ENCODE measurements around the gene LUC7L2.
"Not testable (repeated sequence)": the region's sequence is repeated elsewhere in the genome, so short reads cannot be mapped to it uniquely, and the experiment has no call there.

LUC7L2 gene

DNA sequence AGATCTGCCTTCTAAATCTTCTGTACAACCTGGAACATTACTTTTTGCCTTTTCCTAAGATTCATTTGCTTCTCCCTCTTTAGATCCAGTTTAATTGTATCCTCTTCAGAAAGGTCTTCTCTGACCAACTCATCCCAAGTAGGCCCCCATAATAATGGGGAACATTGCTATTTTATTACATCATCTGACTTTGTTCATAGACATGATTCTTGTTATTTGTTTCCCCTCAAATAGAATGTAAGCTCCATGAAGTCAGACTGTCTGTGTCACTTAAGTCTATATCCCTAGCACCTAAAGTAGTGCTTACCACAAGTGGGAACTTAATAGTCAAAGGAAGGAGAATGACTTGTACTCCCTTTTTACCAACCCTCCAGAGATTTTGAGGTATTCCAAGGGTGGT is 37.5 kb downstream of the LUC7L2 start:
- no peak for DNase-seq

DNA sequence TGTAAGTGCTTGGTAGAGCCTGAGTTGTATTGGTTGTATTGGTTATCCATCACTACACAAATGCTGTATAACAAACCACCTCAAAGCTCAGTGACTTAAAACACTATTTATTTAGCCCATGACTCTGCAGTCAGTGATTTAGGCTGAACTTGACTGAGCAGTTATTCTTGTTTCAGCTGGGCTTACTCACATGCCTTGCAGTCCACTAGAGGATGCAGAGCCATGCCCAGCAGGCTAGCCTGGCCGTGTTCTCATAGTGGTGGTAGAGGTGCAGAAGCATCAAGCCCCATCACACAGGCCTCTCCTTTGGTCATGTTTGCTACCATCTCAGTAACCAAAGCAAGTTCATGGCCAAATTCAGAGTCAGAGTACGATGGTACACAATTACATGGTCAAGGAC is 43.9 kb downstream of the LUC7L2 start:
- no peak for DNase-seq

DNA sequence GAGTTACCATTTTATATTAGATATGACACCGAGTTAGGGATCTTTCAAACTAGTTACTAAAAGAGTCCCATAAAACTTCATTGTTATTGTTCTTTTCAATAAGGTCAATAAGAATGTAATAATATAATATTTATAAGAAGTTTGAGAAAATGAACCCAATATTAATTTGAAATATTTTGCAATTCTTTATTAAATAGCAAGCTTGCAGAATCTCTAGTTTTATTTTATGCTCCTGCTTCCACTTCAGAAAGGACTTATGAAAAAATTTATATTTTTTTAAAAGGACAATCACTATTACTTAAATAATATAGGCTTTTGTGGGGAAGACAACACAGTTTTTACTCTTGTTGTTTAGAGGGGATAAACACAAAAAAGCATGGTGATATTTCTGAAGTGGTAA is 47.9 kb downstream of the LUC7L2 start:
- DNase-seq = no peak

GRCh38 chr7:139414743-139415402 is 55.2 kb downstream of the LUC7L2 start:
- DNase-seq = not testable (repeated sequence)

- DNase-seq = no peak
Observed at GRCh38 chr7:139416405-139416804, 56.7 kb downstream of the LUC7L2 start.

DNA sequence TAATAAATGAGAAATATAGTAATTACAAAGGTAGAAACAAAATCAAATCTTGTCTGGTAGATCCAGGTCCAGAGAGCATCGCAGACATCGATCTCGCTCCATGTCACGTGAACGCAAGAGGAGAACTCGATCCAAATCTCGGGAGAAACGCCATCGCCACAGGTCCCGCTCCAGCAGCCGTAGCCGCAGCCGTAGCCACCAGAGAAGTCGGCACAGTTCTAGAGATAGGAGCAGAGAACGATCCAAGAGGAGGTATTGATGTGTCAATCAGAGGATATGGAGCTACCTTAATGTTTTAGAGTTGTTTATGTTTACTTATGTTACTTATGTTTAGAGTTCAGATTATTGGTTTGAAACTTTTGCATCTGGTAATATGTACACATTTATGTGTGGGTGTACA is 57.8 kb downstream of the LUC7L2 start:
- DNase-seq = no peak

DNA sequence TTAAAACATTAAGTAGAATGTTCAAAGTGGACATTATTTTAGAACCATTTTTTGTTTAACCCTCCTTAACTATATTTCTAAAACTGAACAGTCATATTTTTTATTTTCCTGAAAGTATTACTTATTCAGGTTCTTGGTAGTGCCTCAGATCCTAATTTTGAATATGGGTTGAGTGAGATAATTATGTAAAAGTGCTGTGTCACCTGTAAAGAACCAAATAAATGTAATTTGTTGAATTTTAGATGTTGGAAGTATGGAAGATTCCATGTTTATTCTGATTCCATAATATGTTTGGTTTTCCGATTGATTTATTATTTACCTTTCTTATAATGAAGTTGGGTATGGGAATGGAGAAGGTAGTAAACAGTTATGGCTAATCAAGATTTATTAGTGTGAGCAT is 61.4 kb downstream of the LUC7L2 start:
- no peak for DNase-seq

- no peak for DNase-seq
Observed at GRCh38 chr7:139422126-139422525, 62.4 kb downstream of the LUC7L2 start.

- no peak for DNase-seq
Observed at GRCh38 chr7:139423091-139423490, 63.4 kb downstream of the LUC7L2 start.

DNA sequence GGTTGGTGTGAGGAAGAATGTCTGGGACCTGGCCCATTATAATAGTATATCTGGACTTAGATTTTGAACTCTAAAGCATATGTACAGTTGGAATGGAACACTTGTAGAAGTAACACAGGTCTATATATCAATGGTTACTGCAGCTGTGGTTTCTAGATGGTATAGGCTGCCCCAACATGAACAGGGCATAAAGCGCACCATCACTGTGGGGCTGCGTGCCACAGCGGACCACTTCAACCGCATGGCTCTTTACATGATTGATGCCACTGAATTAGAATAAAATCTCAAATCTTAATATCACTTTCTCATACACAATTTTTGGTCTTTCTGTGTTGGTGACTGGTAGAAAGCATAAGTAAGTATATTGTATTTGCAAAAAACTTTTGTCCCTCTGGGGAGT is 64.3 kb downstream of the LUC7L2 start:
- DNase-seq = no peak

DNA sequence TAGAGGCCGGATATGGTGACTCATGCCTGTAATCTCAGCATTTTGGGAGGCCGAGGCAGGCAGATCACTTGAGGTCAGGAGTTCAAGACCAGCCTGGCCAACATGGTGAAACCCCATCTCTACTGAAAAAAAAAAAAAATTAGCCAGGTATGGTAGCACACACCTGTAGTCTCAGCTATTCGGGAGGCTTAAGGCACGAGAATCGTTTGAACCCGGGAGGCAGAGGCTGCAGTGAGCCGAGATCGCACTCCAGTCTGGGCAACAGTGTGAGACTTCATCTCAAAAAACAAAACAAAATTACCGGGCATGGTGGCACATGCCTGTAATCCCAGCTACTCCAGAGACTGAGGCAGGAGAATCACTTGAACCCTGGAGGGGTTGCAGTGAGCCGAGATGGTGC is 66.0 kb downstream of the LUC7L2 start:
- not testable (repeated sequence) for DNase-seq

DNA sequence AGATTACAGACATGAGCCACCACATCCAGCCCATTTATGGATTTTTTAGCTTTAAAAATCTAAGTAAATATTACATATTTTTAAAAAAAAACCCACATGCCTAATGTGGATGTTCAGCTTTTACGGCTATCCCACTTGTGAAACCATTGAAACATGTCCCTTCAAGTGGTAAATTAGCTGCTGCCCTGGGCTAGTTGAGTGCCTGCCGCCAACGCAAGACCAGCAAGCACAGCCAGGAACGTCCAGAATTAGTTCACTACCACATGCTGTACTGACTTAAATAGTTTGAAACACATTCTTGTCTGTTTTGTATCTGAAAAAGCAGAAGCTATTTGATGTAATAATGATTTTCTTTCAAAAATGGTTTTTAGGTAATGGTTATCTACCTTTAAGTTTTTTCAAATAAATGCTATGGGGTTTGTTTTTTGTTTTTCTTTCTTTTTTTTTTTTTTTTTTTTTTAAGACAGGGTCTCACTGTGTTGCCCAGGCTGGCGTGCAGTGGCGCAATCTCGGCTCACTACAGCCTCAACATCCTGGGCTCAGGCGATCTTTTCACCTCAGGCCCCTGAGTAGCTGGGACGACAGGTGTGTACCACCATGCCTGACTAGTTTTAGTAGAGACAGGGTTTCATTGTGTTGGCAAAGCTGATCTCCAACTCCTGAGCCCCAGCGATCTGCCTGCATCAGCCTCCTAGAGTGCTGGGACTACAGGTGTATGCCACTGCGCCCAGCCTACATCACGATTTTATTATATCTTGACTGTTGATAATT is 66.7 kb downstream of the LUC7L2 start:
- no peak for DNase-seq

- no peak for DNase-seq
Observed at GRCh38 chr7:139427029-139427420, 67.3 kb downstream of the LUC7L2 start.

- no peak for DNase-seq
Observed at GRCh38 chr7:139427788-139428187, 68.1 kb downstream of the LUC7L2 start.

DNA sequence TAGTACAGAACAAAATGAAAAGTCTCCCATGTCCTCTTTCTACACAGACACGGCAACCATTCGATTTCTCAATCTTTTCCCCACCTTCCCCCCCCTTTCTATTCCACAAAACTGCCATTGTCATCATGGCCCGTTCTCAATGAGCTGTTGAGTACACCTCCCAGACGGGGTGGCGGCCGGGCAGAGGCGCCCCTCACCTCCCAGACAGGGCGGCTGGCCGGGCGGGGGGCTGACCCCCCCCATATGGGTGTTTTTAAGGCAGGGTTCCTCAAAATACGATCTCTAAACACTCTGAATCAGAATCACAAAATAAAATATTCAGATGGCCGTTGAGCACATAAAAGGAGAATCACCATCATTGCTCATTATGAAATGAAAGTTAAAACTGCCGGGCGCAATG is 70.0 kb downstream of the LUC7L2 start:
- DNase-seq = not testable (repeated sequence)

GRCh38 chr7:139430443-139430842 is 70.7 kb downstream of the LUC7L2 start:
- DNase-seq = no peak

DNA sequence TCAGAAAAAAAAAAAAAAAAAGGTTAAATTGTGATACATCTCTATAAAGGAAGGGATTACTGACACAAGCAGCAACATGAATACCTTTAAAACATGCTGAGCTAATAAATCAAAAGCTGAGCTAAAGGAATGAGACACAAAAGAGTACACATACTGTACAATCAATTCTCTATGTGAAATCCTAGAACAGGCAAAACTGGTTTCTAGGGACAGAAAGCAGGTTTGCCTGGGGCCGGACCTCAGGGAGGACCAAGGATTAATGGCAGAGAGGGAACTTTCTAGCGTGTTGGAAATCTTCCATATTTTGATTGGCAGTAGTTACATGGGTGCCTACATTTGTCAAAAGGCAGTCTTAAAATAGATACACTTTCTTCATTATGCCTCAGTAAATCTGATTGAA is 71.3 kb downstream of the LUC7L2 start:
- no peak for DNase-seq

GRCh38 chr7:139431459-139431858 is 71.8 kb downstream of the LUC7L2 start:
- DNase-seq = no peak

DNA sequence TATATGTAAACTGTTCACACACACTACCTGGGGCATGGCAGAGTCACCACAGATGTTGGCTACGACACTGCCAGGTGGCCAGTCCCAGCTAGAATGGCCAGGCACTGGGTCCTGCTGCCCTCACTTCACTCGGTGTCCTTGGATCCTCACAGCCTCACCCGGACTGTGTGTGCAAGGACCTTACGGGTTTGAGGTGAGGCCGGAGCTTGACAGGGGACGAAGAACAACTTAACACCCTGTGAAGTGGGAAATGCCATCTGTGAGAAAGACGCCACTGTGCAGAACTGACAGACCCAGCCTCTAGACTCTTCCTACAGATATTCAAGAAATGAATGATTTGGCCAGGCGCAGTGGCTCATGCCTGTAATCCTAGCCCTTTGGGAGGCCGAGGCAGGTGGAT is 77.1 kb downstream of the LUC7L2 start:
- DNase-seq = no peak

DNA sequence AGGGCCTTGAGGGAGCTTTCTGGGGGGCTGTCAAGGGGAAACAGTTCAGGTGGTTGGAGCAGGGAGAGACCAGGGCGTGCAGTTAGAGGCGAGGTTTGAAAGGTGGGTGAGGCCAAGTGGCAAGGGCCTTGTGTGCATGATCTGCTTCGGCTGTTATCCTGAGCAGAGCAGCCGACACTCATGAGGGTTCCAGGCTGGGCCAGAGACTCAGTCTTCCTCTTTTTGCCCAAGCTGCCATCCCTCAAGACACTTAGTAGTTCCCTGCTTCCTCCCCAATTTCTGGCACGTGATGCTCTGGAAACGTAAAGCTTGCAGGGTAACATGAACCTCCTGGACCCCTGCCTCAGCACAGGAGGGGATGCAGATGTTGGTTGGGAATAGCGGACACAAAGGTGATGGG is 79.7 kb downstream of the LUC7L2 start:
- no peak for DNase-seq

GRCh38 chr7:139441961-139442360 is 82.3 kb downstream of the LUC7L2 start:
- DNase-seq = no peak

- no peak for DNase-seq
Observed at GRCh38 chr7:139446051-139446890, 86.6 kb downstream of the LUC7L2 start.

DNA sequence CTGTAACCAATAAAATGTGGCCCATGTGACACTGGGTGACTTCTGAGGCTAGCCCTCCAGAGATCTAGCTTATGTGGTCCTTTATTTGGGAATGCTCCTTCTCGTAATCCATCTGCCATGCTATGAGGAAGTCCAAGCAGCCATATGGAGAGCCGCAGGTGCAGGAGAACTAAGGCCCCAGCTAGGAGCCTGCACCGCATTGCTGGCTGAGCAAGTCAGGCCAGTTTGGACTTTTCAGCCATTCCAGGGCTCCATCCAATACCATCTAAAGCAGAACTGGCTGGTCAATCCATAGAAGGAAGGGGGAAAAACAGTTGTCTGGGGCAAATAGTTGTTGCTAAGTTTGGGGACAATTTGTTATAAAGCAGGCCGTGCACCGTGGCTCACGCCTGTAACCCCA is 91.2 kb downstream of the LUC7L2 start:
- no peak for DNase-seq

DNA sequence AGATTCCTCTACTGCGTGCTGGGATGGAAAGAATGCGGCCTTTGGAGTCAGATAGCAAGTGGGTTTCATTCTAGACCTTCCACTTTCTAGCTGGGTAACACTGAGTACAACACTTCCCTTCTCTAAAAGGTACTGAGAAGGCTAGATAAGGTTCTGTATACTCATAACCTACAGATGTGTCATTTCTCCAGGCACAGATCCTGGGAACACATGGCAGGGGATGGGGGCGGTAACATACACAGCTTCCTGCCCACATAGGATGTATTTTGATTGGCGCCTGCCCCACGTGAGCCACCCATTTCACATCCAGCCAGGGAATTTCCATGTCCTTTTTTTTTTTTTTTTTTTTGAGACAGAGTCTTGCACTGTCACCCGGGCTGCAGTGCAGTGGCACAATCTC is 91.9 kb downstream of the LUC7L2 start:
- no peak for DNase-seq

Measured in NCI-H146 (cell line).